GM10266 (cell line): ENCODE data around the gene UGP2.

Source experiments
- DNase-seq: peaks from one replicate; pipeline ENCODE4 v3.0.0; 2012; ENCODE audit errors: extremely low spot score
- CTCF ChIP-seq: IDR thresholded peaks from 2 replicates; pipeline ENCODE4 v1.5.1; 2012; ENCODE audit warnings: mild to moderate bottlenecking, low read depth; ENCODE audit not compliant: control insufficient read depth, insufficient read depth; ENCODE audit errors: missing control alignments

The UGP2 gene

DNA sequence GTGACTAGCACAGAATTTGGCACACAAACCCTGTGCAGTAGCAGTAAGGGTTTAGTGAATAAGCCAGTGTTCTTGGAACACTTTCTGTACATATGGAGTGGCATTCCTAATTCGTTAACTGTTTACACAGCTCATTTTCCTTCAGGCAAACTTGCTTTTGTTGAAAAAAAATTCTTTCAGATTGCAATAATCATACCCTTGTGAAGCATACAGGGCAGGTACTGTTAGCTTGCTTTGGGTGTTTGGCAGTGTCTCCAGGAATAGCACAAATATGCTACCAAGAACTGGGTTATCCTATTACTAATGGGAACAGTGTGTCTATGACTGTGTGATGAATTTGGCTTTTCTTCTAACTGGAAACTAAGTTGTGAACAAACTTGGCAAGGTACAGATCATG lies 33.4 kb downstream of the UGP2 start:
- TF ChIP-seq CTCF: no peak
- no peak for DNase-seq

- no peak for TF ChIP-seq CTCF
- no peak for DNase-seq
These were observed 34.0 kb downstream of the UGP2 start for GRCh38 chr2:63875559-63876245.

DNA sequence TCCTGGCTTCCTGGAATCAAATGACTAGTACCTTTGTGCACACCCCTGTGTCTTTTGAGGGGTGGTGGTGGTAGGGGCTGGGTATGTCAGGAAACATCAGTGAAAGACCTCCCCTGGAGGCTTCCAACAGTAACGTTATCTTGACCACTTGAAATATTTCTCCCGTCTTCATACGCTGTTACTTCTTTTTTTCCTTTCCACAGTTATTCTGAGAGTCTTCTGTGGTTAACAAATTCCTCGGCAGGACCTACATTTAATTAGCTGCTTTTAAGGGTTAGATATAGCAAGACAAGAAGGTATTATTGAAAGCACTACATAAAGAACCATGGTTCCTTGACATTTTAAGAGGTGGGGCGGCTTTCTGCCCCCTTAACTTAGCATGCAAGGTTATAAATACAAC lies 34.6 kb downstream of the UGP2 start:
- TF ChIP-seq CTCF: no peak
- DNase-seq: no peak

DNA sequence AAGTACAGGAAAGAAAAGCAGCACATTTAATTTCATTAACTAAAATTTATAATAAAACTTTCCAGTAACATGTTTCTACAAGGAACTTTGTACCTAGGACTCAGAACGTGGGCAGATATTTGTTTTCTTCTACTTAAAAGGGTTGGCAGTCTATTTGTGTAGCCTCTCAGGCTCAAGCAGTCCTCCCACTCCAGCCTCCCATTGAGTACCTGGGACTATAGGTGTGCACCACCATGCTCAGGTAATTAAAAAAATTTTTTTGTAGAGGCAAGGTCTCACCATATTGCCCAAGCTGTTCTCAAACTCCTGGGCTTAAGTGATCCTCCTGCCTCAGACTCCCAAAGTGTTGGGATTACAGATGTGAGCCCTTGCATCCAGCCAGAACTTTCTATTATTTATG lies 36.8 kb downstream of the UGP2 start:
- DNase-seq: no peak
- TF ChIP-seq CTCF: no peak

- DNase-seq: no peak
- TF ChIP-seq CTCF: no peak
These were observed 38.3 kb downstream of the UGP2 start for GRCh38 chr2:63879876-63880433.

- TF ChIP-seq CTCF: no peak
- DNase-seq: no peak
These were observed 38.9 kb downstream of the UGP2 start for GRCh38 chr2:63880625-63881024.

DNA sequence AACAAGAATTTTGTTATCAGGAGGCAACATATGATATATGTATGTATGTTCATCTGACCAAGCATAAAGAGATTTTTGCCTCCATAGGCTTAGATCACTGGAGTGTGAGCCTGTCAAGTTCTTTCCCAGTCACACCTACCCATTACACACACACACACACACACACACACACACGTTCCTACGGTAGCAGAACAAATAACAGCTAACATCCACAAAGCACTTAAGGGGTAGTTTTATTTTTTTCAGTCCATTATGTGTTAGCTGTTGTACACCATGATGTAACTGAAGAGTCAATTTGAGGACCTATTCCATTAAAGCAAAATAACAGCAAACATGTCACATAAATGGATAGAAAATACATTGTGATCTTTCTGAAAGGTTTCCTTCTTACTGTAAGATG lies 39.5 kb downstream of the UGP2 start:
- no peak for TF ChIP-seq CTCF
- DNase-seq: no peak
